ENCODE results near the gene RAB26.

DNA sequence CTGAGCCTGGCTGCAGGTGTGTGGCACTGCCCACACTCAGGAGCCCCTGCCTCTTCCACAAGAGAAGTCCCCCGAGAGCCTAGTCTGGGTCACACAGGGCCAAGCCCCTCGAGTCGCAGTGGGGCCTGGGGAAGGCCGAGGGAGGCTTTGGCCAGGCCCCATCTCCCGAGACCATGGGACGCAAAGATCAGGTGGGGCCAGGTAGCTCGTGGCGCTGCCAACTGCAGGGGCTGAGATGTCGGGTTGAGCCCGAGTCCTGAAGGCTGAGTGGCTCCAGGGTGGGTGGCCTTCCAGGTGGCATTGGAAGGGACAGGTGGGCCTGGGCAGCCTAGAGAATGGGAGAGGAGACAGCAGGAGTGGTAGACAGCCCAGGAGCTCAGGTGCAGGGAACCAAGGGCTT lies 13.5 kb downstream of the RAB26 start:
- no peak for TF ChIP-seq CTCF (IDR thresholded peaks at IDR 0.05; ENCODE audit: low read length)
- TF ChIP-seq EZH2 (IDR thresholded peaks at IDR 0.05; ENCODE audit: borderline replicate concordance, low read length): no peak

Measured in OCI-LY1 (cell line).